NCI-H1092 (cell line): ENCODE results near the gene AWAT1.
"Not testable (repeated sequence)": the region's sequence is repeated elsewhere in the genome, so short reads cannot be mapped to it uniquely, and the experiment has no call there.

Source experiments
- DNase-seq: peaks from one replicate; lab custom pipeline; 2025; lab: John Stamatoyannopoulos, UW

Gene AWAT1

DNA sequence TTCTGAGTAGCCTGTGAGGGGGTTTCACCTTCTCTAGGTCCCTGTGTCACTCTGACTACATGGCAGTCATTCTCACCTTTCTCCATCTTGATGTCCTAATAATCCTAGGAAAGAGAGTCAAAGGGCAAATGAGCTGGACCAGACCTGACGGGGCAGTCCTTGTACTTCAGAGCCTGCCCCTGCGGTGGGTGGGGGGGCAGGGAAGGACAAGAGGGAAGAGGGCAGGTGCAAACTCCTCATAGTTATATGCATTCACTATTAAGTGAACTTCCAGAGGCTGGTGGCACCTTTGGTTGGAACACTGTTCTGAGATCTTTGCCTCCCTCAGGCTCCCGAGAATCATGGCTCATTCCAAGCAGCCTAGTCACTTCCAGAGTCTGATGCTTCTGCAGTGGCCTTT, at the start of gene AWAT1:
Gene AWAT1 (plus strand): TSS at position 301 of the 400 bp plus-strand sequence. CDS start 41 bp downstream, at position 342.
- DNase-seq: no peak

DNA sequence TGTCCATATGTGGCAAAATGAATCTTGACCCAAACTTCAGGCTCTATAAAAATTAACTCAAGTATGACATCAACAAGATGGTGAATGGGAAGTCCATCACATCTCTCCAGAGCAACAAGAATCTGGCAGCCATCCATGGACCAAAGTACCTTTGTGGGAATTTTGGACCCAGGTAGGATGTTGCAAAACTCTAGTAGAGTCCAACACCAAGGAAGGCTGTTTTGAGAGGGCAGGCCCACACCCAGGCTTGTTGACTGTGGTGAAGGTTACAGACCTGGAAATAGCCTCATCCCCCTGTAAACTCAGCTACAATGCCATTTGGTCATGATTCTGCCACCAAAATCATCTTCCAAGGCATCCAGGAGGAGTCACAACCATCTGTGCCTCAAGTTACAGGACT, 44.2 kb upstream of the AWAT1 start:
- no peak for DNase-seq

DNA sequence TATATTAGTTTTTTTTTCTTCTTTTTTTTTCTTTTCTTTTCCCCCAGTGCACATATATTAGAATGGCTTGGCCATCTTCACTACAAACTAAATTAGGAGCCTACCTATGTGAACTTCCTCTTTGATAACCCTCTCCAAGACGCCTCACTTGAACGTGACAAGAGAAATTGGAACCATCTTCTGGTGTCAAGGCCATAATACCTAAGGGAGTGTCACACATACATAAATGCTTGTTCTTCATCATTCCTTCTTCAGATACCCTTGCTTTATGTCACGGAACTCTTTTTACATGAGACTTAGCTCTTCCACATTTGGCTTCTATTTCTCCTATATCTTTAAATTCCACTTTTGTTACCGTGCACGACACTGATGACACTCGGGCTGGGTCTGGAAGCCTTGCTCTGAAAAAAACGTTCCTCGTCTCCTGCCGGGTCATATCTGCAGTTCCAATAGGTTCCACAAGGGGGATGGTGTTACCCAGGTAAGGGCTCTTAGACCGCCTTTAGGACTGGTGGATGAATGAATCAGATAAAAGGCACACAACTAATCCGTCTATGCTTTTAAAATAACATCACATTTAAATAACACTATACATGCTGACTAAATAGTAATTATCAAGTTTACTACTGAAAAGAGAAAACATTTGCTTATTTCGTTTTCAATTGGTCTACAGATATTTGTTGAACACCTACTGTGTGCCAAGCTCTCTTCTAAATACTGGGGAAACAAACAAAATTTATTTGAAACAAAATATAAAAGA, 37.3 kb upstream of the AWAT1 start:
- DNase-seq: peak; percentile 49

DNA sequence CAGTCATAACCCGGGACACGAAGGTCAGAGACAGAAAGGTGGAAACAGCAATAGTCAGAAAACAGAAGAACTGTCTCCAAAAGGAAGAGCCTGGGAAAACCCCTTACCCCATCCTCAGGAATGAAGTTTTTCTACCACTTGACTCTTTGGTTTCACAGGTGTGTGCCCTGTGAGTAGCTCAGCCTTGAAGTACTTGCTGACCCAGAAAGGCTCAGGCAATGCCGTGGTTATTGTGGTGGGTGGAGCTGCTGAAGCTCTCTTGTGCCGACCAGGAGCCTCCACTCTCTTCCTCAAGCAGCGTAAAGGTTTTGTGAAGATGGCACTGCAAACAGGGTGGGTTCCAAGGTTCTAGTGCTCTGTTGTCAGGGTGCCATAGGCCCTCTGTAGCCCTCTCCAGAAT, 32.7 kb upstream of the AWAT1 start:
- DNase-seq: no peak

DNA sequence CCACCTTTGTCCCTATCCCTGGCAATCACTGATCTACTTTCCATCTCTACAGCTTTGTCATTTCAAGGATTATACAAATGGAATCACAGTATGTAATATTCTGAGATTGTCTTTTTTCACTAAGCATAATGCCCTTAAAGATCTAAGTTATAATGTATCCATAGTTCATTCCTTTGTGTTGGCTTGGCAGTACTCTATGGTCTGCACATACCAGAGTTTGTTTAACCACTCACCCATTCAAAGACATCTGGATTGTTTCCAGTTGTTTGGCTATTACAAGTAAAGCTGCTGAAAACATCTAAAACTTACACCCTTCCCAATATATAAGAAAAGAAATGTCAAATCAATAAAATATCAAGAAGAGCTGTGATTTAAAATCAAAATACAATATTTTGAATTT, 26.0 kb upstream of the AWAT1 start:
- no peak for DNase-seq

DNA sequence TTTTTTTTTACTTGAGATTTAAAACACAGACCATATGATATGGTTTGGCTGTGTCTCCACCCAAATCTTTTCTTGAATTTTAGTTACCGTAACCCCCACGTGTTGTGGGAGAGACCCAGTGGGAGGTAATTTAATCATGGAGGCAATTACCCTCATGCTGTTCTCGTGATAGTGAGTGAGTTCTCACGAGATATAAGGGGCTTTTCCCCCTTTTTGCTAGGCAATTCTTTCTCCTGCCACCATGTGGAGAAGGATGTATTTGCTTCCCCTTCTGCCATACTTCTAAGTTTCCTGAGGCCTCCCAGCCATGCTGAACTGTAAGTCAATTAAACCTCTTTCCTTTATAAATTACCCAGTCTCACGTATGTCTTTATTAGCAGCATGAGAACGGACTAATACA, 24.9 kb upstream of the AWAT1 start:
- not testable (repeated sequence) for DNase-seq

DNA sequence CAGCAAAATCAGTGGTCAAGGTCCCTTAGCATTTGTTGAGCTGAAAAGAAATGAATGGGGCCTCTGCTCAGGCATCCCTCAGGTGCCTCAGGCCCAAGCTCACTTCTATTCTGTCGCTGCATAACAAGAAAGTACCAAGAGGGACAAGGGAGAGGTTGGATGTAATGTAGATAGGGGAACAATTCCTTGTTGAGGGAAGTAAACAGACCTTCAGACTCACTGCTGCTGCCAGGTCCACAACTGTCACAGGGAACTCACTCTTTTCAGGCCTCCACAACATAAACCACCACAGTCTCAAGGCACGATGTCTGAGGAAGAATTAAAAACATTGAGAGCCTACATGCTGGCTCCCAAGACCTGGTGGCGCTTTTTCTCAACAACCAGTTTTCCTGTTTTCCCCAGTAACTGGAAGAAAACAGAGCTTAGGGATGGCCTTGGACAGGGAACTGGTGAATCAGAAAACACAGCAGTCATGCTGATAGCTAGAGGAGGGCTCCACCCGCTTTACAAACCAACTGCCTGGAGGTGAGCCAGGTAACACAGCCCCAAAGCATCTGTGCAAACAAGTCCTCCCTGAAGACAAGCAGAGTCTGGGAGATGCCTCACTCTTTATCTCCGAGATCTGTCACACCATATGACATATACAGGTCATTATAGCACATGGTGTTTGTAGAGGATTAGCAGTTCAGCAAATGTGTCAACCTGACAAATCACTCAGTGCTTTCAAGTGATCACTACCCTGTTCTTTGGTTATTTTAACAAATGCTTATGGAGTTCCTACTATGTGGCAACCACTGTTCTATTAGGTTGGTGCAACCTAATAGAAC, 14.3 kb upstream of the AWAT1 start:
- DNase-seq: peak; percentile 68

DNA sequence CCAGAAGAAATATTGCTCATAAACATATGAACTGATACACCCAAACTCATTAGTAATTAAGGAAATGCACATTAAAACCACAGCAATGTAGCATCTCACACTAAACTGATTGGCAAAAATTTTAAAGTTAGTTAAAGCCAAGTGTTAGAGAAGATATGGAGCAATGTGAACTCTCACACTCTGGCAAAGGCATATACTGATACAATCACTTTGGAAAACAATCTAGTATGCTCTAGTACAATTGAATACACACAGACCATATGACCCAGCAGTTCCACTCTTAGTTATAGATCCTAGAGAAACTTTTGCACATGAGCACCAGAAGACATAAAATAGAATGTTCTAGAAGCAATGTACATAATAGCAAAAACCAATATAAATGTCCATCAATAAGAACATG, 8.4 kb upstream of the AWAT1 start:
- no peak for DNase-seq

DNA sequence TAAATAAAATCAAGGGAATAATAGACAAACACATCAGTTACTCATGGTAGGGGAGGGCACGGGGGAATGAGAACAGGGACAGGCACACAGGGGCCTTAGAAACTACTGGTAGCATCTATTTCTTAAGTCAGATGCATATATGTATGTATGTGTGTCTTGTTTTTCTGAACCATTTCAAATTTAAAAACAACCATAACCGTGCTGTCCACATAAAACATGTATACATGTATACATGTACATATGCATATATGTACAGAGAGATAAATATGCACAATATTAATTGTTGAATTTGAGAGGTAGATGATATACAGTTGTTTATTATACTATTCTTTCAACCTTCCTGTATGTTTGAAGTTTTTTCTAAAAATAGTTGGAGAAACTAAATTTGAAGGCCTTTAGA, 7.8 kb upstream of the AWAT1 start:
- no peak for DNase-seq

DNA sequence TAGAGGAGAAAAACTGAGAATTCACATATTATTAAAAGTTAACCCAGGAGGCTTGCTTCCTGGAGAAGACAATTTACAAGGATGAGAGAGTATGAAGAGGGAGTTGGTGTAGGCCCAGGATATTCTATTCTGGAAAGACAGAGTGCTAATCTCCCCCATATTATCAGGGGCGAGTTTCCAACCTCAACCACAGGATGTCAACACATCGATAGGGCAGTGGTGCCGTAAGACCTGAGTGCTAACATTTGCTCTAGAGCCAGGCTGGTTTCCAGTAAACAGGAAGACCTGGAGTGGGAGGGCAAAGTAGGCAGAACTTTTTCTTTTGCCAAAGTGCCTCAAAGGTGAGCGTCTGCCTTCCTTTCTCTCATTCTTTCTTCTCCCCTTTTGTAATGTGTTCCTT, 2.8 kb upstream of the AWAT1 start:
- DNase-seq: no peak

DNA sequence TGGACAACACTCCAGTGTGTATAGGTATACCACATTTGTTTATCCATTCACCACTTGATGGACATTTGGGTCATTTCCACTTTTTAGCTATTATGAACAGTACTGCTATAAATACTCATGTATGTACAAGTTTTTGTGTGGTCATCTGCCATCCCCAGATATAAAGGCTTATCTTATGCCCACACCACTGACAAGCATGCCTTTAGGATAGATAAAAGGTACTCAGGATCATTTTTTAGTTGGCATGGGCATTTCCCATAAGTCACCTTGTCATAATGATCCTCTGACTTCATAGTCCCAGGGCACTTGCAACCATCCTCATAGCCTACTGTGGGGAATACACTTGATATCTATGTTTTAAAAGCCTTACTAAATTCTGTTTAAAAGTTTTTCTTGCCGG, 6.3 kb downstream of the AWAT1 start:
- DNase-seq: no peak

DNA sequence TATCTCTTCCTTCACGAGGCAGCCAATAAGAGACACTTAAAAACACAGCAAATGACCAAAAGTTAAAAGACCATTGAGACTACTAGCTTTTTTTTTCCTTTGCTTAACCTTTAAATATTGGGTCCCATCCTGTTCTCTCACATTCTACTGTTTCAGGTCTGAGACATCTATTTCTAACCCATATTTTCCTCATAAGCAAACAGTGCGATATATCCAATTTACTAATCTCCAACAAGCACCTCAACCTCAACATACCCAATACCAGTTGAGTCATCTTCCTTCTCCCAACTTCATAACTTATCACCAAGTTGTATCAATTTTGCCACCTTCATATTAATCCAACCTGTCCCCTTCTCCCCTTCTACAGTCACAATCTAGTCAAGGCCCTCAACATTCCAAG, 7.0 kb downstream of the AWAT1 start:
- no peak for DNase-seq

DNA sequence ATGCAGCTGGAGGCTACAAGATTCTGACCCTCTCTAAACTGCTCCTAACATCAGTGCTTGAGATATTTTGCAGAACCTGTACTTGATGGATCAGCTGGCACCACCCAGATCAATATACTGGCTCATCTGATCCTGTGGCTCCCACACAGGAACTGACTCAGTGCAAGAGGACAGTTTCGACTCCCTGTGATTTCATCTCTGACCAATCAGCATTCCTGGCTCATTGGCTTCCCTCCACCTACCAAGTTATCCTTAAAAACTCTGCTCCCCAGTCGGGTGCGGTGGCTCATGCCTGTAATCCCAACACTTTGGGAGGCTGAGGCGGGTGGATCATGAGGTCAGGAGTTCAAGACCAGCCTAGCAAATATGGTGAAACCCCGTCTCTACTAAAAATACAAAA, 9.1 kb downstream of the AWAT1 start:
- DNase-seq: not testable (repeated sequence)

DNA sequence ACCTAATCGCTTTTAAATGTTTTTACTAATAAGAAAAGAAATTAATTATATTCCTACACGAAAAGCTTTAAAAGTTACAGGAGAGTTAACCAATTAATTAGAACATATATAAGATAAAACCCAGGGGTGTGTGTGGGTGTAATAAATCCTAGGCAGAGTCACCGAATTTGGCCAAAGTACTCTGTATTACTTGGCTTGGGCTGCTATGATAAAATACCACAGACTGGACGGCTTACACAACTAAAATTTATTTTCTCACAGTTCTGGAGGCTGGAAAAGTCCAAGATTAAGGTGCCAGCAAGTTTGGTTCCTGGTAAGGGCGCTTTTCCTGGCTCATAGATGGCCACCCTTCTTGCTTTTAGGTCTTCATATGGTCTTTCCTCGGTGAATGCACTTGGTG, 10.4 kb downstream of the AWAT1 start:
- no peak for DNase-seq

DNA sequence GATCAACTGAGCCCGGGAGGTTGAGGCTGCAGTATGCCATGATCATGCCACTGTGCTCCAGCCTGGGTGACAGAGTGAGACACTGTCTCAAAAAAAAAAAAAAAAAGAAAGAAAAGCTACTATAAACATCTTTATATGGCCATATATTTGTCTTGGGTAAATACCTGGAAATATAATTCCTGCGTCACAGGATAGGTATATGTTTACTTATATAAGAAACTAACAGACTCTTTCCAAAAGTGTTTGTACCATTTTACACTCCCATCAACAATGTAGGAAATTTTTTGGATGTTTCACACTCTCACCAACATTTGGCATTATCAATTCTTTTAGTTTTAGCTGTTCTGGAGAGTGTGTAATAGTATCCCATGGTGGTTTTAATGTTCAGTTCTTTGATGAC, 12.8 kb downstream of the AWAT1 start:
- DNase-seq: no peak

DNA sequence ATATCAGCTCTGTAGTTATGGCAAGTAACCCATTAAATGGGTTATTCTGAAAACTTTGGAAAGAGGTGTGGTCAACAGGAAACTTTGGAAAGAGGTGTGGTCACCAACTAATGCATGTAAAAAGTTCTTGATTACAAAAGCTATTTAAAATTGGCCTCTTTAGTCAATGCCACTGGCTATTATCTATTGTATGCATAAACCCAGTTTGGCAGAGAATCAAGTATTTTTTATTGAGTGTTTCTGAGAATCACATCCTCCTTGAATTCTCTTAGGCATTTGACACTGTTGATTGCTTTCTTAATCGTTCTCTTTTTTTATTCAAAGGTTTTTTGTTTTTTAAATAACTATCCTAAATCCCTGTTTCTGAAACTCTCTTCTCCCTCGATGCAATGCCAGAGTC, 18.0 kb downstream of the AWAT1 start:
- DNase-seq: no peak

DNA sequence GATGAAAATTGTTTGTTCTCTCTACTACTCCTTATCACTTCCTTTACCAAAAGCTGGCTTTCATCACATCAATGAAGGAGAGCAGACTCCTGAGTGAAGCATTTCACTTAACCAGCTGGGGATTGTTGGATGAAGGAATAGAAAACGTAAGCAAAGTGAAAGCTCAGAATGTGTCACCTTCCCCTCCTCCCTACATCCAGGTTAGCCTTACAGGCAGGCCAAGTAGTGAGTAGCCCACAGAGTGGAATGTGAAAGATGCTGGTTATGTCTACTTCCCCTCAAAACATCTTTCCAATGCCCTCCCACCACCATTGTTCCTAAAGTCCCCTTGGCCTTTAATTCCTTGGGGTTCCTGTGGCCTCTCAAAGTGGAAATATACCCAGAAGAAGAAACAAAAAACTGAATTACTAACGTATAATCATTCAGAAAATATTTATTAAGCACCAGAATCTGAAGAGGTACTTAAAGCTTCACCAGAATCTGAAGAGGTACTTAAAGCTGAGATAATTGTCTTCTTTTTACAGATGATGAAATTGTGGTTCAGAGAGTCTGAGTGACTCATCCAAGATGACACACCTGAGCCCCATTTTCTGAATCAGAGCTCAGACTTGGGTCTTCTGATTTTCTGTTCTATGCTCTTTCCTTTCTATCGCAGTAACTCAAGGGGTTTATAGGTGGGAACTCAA, 19.1 kb downstream of the AWAT1 start:
- DNase-seq: no peak

DNA sequence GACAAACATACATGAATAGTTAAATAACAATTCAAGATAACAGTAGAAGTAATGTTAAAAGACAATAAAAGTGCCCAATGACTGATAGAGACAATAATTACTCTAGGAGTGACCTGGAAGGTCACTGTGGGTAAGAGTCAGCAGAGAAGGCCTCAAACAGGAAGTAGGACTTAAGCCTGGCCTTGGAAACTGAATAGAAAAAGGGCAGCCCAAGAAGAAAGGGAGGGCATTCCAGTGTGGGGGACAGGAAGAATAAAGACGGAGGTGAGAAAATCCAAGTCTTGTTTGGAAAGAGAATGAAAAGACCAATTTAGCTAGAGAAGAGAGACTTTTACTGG, 19.6 kb downstream of the AWAT1 start:
- no peak for DNase-seq

DNA sequence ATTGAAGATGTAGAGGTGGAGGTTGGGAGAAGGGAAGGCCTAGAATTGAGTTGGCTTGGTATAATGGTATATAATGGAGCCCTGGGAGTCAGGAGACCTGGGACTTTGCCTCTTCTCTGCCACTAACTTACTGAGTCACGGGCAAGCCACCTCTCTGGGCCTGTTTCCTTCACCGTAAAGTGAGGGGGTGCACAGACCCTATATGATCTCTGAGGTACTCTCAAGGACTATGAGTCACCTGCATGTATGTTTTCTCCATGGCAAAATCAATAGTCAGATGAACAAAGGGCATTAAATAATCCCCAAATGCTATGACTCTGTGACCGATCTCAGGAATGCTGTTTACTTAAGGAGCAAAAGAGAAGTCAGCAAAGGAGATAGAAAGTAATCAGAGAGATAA, 20.5 kb downstream of the AWAT1 start:
- DNase-seq: no peak

DNA sequence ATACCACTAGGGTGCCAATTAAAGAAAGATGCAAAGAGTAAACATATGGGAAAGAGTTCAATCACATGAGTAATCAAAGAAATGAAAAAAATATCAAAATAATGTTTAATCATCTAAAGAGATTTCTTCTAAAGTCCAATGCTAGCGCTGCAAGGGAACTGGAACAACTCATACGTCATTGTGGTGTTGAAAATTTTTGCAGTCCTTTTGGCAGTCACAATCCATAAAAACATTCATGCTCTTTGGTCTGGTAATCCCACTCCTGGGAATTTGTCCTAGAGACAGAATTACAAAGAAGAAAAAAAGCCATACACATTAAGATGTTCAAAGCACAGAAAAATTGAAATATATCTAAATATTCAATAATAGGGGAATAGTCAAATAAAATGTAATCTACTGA, 21.0 kb downstream of the AWAT1 start:
- DNase-seq: no peak

DNA sequence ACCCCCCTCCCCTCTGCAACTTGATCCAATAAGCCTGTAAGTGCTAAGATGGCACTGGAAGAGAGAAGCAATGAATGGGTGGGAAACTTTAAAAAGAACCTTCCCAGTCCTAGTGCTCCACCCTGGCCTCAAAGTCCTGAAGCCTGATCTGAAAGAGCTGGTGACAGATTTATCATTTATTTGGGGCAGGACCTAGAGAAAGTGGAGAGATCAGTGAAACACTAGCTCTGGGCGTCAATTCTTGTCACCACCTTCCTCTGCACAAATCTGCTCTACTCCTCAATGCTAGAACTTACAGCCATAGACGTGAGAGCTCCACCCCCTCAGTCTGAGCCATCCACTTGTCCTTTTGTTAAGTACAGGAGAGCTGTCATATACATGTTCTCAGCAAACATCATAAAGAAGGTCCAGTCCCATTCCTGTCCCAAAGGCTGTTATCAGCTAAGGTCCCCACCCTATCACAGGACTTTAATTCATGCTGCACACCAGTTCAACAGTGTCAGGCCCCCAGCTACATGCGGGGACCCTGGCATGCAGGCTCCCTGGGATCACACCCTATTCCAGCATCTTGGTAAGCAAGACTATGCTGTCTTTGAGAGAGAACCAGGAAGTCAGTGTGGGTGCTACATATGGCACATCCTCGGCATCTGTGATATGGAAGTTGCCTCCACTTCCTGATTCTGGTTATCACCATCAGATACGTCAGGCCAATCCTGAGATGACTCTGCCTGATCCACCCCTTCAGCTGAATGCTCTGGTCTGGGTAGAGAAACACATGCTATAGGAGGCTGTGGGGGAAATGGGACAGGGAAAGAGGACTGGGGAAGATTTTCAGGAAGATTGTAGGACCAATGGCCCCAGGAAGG, 23.2 kb downstream of the AWAT1 start:
- no peak for DNase-seq

DNA sequence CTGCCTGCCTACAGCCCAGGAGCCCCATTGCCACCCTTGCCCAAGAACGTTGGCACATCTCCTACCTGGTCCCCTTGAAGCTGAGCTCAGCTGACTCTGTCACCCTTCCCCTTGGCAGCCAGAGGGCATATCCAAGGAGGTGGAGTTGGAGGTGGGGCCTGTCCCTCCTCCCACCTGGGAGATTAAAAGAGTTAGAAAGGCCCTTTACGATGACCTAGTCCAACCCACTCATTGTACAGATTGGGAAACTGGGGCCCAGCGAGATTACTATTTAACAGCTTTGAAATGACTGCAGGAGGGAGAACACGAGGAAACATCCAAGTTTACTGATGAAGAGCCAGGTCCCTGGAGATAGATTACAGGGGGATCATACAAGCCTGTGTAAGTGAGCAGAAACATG, 25.6 kb downstream of the AWAT1 start, which contains the start of gene P2RY4:
Gene P2RY4 (minus strand): TSS at position 101 of the 400 bp plus-strand sequence. CDS start 580 bp downstream, outside the sequence.
- DNase-seq: no peak
